H1 (cell line): ENCODE data around the gene MAML3. TPM values are rescaled to one million over a fixed set of nuclear protein-coding genes. Genes with fewer than 3 reads are reported as not detected.

Experiments used
- CREB1 ChIP-seq: IDR thresholded peaks from 2 replicates; pipeline ENCODE4 v1.6.1; 2012; ENCODE audit warnings: inconsistent platforms
- MAFK ChIP-seq: IDR thresholded peaks from 2 replicates; pipeline ENCODE4 v1.6.1; 2012; ENCODE audit warnings: low read depth, mild to moderate bottlenecking, improper control_type of control experiment, low read length
- polyA plus RNA-seq, 7 experiments: library from polyadenylated mRNA; depleted of rRNA in 3 of 7; stranded (reverse) in 5 of 7; unstranded in 2 of 7; fragments of >200 nt in 5 of 7; fragments of 200-250 nt in 2 of 7; gene quantifications; 1 replicate in 5 of 7; 2 replicates in 1 of 7; 4 replicates in 1 of 7; pipeline versions ENCODE4 v1.2.1 to v1.2.3, GENCODE V29; 2011 to 2013; ENCODE audit warnings: missing spikeins in 2 of 7, mixed read lengths in 2 of 7
- total RNA-seq: library from RNA; stranded (reverse); fragmentation: NEBNext Ultra II Directional; extraction: Animal tissue kit (Norgen Biotek cat#: 25700); gene quantifications from 2 replicates; pipeline ENCODE4 v1.2.1, GENCODE V29; 2021
- TF ChIP-seq, protein P1 (sequence below): fragments of 300-600 bp; sonication (generic); IDR thresholded peaks from 2 replicates; pipeline ENCODE4 v1.7.1; 2012; ENCODE audit warnings: low read length, moderate library complexity, mild to moderate bottlenecking, inconsistent platforms; ENCODE audit not compliant: insufficient replicate concordance

MAML3 gene
- total and polyA plus RNA-seq, 2 of the 8 experiments (the other 6 are each of a cell fraction or from before 2014, with no cell fraction given) = 2.1 to 5.7 TPM

DNA sequence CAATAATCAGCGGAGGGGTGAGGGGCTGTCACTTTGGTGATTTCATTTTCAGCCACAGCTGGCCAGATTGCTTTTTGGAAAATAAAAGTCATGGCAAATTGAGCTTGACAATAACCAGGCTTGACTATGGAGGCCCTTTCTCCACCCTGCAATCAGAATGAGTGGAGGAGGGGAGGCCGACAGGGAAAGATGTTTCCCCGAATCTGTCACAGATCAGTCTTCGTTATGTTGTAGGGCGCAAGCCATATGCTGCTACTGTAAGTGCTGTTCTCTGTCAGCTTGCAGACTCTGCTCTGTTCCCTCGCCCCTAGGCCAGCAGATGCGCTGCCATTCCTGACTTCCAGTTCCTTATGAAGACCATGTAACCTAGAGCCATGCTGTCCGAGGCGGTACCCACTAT, 374.3 kb downstream of the MAML3 start (continued):
- TF ChIP-seq, protein P1, sequence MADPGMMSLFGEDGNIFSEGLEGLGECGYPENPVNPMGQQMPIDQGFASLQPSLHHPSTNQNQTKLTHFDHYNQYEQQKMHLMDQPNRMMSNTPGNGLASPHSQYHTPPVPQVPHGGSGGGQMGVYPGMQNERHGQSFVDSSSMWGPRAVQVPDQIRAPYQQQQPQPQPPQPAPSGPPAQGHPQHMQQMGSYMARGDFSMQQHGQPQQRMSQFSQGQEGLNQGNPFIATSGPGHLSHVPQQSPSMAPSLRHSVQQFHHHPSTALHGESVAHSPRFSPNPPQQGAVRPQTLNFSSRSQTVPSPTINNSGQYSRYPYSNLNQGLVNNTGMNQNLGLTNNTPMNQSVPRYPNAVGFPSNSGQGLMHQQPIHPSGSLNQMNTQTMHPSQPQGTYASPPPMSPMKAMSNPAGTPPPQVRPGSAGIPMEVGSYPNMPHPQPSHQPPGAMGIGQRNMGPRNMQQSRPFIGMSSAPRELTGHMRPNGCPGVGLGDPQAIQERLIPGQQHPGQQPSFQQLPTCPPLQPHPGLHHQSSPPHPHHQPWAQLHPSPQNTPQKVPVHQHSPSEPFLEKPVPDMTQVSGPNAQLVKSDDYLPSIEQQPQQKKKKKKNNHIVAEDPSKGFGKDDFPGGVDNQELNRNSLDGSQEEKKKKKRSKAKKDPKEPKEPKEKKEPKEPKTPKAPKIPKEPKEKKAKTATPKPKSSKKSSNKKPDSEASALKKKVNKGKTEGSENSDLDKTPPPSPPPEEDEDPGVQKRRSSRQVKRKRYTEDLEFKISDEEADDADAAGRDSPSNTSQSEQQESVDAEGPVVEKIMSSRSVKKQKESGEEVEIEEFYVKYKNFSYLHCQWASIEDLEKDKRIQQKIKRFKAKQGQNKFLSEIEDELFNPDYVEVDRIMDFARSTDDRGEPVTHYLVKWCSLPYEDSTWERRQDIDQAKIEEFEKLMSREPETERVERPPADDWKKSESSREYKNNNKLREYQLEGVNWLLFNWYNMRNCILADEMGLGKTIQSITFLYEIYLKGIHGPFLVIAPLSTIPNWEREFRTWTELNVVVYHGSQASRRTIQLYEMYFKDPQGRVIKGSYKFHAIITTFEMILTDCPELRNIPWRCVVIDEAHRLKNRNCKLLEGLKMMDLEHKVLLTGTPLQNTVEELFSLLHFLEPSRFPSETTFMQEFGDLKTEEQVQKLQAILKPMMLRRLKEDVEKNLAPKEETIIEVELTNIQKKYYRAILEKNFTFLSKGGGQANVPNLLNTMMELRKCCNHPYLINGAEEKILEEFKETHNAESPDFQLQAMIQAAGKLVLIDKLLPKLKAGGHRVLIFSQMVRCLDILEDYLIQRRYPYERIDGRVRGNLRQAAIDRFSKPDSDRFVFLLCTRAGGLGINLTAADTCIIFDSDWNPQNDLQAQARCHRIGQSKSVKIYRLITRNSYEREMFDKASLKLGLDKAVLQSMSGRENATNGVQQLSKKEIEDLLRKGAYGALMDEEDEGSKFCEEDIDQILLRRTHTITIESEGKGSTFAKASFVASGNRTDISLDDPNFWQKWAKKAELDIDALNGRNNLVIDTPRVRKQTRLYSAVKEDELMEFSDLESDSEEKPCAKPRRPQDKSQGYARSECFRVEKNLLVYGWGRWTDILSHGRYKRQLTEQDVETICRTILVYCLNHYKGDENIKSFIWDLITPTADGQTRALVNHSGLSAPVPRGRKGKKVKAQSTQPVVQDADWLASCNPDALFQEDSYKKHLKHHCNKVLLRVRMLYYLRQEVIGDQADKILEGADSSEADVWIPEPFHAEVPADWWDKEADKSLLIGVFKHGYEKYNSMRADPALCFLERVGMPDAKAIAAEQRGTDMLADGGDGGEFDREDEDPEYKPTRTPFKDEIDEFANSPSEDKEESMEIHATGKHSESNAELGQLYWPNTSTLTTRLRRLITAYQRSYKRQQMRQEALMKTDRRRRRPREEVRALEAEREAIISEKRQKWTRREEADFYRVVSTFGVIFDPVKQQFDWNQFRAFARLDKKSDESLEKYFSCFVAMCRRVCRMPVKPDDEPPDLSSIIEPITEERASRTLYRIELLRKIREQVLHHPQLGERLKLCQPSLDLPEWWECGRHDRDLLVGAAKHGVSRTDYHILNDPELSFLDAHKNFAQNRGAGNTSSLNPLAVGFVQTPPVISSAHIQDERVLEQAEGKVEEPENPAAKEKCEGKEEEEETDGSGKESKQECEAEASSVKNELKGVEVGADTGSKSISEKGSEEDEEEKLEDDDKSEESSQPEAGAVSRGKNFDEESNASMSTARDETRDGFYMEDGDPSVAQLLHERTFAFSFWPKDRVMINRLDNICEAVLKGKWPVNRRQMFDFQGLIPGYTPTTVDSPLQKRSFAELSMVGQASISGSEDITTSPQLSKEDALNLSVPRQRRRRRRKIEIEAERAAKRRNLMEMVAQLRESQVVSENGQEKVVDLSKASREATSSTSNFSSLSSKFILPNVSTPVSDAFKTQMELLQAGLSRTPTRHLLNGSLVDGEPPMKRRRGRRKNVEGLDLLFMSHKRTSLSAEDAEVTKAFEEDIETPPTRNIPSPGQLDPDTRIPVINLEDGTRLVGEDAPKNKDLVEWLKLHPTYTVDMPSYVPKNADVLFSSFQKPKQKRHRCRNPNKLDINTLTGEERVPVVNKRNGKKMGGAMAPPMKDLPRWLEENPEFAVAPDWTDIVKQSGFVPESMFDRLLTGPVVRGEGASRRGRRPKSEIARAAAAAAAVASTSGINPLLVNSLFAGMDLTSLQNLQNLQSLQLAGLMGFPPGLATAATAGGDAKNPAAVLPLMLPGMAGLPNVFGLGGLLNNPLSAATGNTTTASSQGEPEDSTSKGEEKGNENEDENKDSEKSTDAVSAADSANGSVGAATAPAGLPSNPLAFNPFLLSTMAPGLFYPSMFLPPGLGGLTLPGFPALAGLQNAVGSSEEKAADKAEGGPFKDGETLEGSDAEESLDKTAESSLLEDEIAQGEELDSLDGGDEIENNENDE = no peak
- TF ChIP-seq MAFK (no peak), CREB1 (no peak)
